HEK293 (cell line): ENCODE measurements around the gene FZD2.

ENCODE experiments used
- CTCF ChIA-PET: fragments of 350-600 bp; formaldehyde crosslinking; extraction: SDS; loops from one replicate; lab custom pipeline; 2021; ENCODE audit warnings: antibody characterized with exemption; lab: Yijun Ruan, JAX
- POLR2A ChIA-PET: fragments of 300-600 bp; formaldehyde crosslinking; extraction: SDS; loops from one replicate; lab custom pipeline; 2020; ENCODE audit warnings: antibody characterized with exemption, inconsistent platforms; lab: Yijun Ruan, JAX
- H3K27ac ChIP-seq: fragments of 200-500 bp; sonication (Bioruptor generic); 2 replicates; pipeline ENCODE4 v1.5.1; 2014; ENCODE audit warnings: low read depth, low read length, control low read depth, inconsistent platforms; ENCODE audit errors: extremely low read depth
- H3K36me3 ChIP-seq, 2 experiments: fragments of 200-500 bp in 1 of 2; sonication (Bioruptor generic) in 1 of 2; 1 replicate in 1 of 2; 2 replicates in 1 of 2; pipeline ENCODE4 v1.5.1; 2014 to 2017; ENCODE audit warnings: inconsistent platforms in 2 of 2, low read length in 2 of 2; ENCODE audit not compliant: control insufficient read depth in 2 of 2, insufficient read depth in 1 of 2
- H3K4me1 ChIP-seq: fragments of 200-500 bp; sonication (Bioruptor generic); 2 replicates; pipeline ENCODE4 v1.5.1; 2014; ENCODE audit warnings: mild to moderate bottlenecking, low read length, inconsistent platforms; ENCODE audit not compliant: control insufficient read depth, insufficient read depth
- H3K4me3 ChIP-seq: 2 replicates; pipeline ENCODE4 v1.5.1; 2011; ENCODE audit warnings: low read depth, mild to moderate bottlenecking, control low read depth, low read length, moderate library complexity
- H3K9me3 ChIP-seq: fragments of 200-500 bp; sonication (Bioruptor generic); 2 replicates; pipeline ENCODE4 v1.5.1; 2014; ENCODE audit warnings: low read depth, low read length, inconsistent platforms; ENCODE audit not compliant: control insufficient read depth, insufficient read depth
- GLI2 ChIP-seq: fragments of 450-650 bp; formaldehyde crosslinking; IDR thresholded peaks from 2 replicates; pipeline ENCODE4; 2017; ENCODE audit warnings: missing biosample characterization, missing genetic modification characterization, low read depth, borderline replicate concordance
- ZBTB8A ChIP-seq: fragments of 450-650 bp; formaldehyde crosslinking; IDR thresholded peaks from 2 replicates; pipeline ENCODE4 v1.5.1; 2016; ENCODE audit warnings: missing biosample characterization, missing genetic modification characterization
- ZNF140 ChIP-seq: fragments of 450-650 bp; formaldehyde crosslinking; IDR thresholded peaks from 2 replicates; pipeline ENCODE4 v1.5.1; 2016; ENCODE audit warnings: missing biosample characterization, missing genetic modification characterization
- ZNF274 ChIP-seq, 2 experiments: fragments of 200-500 bp in 1 of 2; fragments of 450-650 bp in 1 of 2; sonication (Bioruptor generic) in 1 of 2; formaldehyde crosslinking in 1 of 2; IDR thresholded peaks; 2 replicates each; pipeline versions ENCODE4 v1.5.1 to v1.6.1; 2014 to 2016; ENCODE audit warnings: borderline replicate concordance in 1 of 2, inconsistent platforms in 1 of 2, low read length in 1 of 2, missing biosample characterization in 1 of 2, missing genetic modification characterization in 1 of 2
- ZNF302 ChIP-seq: fragments of 450-650 bp; formaldehyde crosslinking; IDR thresholded peaks from 2 replicates; pipeline ENCODE4 v1.5.1; 2016; ENCODE audit warnings: missing biosample characterization, missing genetic modification characterization, low read depth
- ZNF394 ChIP-seq: fragments of 450-650 bp; formaldehyde crosslinking; IDR thresholded peaks from 2 replicates; pipeline ENCODE4 v1.5.1; 2016; ENCODE audit warnings: missing biosample characterization, missing genetic modification characterization, mild to moderate bottlenecking, moderate library complexity, borderline replicate concordance
- ZNF404 ChIP-seq: fragments of 450-650 bp; formaldehyde crosslinking; IDR thresholded peaks from 2 replicates; pipeline ENCODE4 v1.5.1; 2017; ENCODE audit warnings: missing biosample characterization, missing genetic modification characterization
- ZNF426 ChIP-seq: fragments of 450-650 bp; formaldehyde crosslinking; IDR thresholded peaks from 2 replicates; pipeline ENCODE4 v1.5.1; 2017; ENCODE audit warnings: missing biosample characterization, missing genetic modification characterization, mild to moderate bottlenecking, inconsistent platforms, moderate library complexity
- ZNF555 ChIP-seq: fragments of 450-650 bp; formaldehyde crosslinking; conservative IDR thresholded peaks from 2 replicates; pipeline ENCODE4 v1.5.1; 2017; ENCODE audit warnings: missing biosample characterization, mild to moderate bottlenecking, missing genetic modification characterization, inconsistent platforms
- ZNF629 ChIP-seq: fragments of 450-650 bp; formaldehyde crosslinking; IDR thresholded peaks from 2 replicates; pipeline ENCODE4 v1.5.1; 2017; ENCODE audit warnings: missing biosample characterization, missing genetic modification characterization
- ZNF654 ChIP-seq: fragments of 450-650 bp; formaldehyde crosslinking; IDR thresholded peaks from 2 replicates; pipeline ENCODE4 v1.5.1; 2016; ENCODE audit warnings: low read depth, missing biosample characterization, missing genetic modification characterization
- ZNF785 ChIP-seq: fragments of 450-650 bp; formaldehyde crosslinking; IDR thresholded peaks from 2 replicates; pipeline ENCODE4 v1.5.1; 2016; ENCODE audit warnings: missing biosample characterization, missing genetic modification characterization
- TF ChIP-seq, protein P1 (sequence below): fragments of 450-650 bp; formaldehyde crosslinking; IDR thresholded peaks from 2 replicates; pipeline ENCODE4; 2016; ENCODE audit warnings: missing biosample characterization, missing genetic modification characterization
- TF ChIP-seq, protein P2 (sequence below): fragments of 450-650 bp; formaldehyde crosslinking; conservative IDR thresholded peaks from 2 replicates; pipeline ENCODE4 v1.5.1; 2016; ENCODE audit warnings: low read depth, missing biosample characterization, missing genetic modification characterization
- TF ChIP-seq, protein P3 (sequence below): fragments of 450-650 bp; formaldehyde crosslinking; conservative IDR thresholded peaks from 2 replicates; pipeline ENCODE4 v1.5.1; 2016; ENCODE audit warnings: low read depth, missing biosample characterization, missing genetic modification characterization
- TF ChIP-seq, protein P4 (sequence below): fragments of 450-650 bp; formaldehyde crosslinking; IDR thresholded peaks from 2 replicates; pipeline ENCODE4 v1.5.1; 2016; ENCODE audit warnings: missing biosample characterization, missing genetic modification characterization

The FZD2 gene

DNA sequence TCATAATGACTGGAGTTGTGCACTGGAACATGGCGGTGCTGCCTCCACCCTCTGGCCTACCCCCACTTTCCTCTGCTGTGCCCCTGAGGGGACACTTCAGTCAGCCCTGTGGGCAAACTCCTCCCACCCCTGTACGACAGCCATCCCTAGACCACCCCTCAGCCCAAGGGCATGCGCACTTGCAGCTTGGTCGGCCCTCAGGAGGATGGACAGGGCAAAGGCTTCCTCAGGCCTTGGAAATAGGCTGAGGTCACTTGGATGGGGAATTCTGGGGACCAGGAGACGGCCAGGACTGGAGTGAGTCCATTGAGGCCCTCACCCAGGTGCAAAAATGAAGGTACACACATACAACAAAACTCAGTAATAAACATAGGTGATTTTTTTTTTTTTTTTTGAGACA is 41.0 kb downstream of the FZD2 start:
- POLR2A ChIA-PET, result interaction anchor here (1.4 kb wide), 1 partner anchor 11 kb away, joined by 6 read pairs; no protein-coding TSS in a partner anchor

DNA sequence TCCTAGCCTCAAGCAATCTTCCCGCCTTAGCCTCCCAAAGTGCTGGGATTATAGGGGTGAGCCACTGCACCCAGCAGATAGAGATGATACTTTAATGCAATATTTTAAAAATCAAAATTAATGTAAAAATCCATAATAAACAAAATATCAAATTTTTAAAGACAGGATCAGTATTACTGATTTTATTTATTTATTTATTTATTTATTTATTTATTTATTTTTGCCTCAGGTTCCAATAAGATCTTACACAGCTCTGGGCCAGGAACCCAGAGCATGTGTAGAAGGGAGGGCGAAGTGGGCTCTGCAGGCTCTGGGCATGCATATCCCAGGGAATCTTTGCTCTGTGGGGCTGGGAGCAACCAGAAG is 41.6 kb downstream of the FZD2 start:
- Histone ChIP-seq H3K9me3 (no peaks in the 10 kb centered on the region), H3K4me3 (no peak overlapping the region), H3K36me3 (no peaks in the 10 kb centered on the region), H3K4me1 (0 out of 2 replicates have a peak, but pooled peaks cover 9% of the 10 kb centered on the region), H3K27ac (no peak overlapping the region)
- CTCF ChIA-PET, result interaction anchor here (0.6 to 1.6 kb wide), 3 partner anchors 11 to 1354 kb away, joined by 4 to 5 read pairs (median 4); no protein-coding TSS in a partner anchor
- POLR2A ChIA-PET, result interaction anchor here (1.0 to 1.4 kb wide), 2 partner anchors 12 to 42 kb away, joined by 5 to 6 read pairs; partner anchors contain the start of gene FZD2
- TF ChIP-seq GLI2 (tag by site-specific recombination) (no peak), ZBTB8A (tag by site-specific recombination) (peak; percentile 49; the same call in 1 of the 2 replicates), ZNF140 (tag by site-specific recombination) (peak; percentile 38; the same call in 1 of the 2 replicates), ZNF394 (tag by site-specific recombination) (peak; percentile 90; the same call in 1 of the 2 replicates), ZNF785 (tag by site-specific recombination) (no peak), ZNF629 (0 out of 2 replicates have a peak, but pooled peaks have one; percentile 28), ZNF274 (IDR thresholded peaks at IDR 0.05; ENCODE audit: low read length) (no peak), ZNF274 (tag by site-specific recombination; IDR thresholded peaks at IDR 0.05; ENCODE audit: borderline replicate concordance) (no peak), ZNF555 (tag by site-specific recombination) (peak; percentile 50), ZNF426 (tag by site-specific recombination) (peak; percentile 69), ZNF404 (0 out of 2 replicates have a peak, but pooled peaks have one; percentile 21), ZNF302 (no peak), ZNF654 (peak; percentile 16; the same call in 1 of the 2 replicates)
- TF ChIP-seq, protein P1, sequence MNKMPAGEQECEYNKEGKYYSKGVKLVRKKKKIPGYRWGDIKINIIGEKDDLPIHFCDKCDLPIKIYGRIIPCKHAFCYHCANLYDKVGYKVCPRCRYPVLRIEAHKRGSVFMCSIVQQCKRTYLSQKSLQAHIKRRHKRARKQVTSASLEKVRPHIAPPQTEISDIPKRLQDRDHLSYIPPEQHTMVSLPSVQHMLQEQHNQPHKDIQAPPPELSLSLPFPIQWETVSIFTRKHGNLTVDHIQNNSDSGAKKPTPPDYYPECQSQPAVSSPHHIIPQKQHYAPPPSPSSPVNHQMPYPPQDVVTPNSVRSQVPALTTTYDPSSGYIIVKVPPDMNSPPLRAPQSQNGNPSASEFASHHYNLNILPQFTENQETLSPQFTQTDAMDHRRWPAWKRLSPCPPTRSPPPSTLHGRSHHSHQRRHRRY (tag by site-specific recombination), result no peak
- TF ChIP-seq, protein P2, sequence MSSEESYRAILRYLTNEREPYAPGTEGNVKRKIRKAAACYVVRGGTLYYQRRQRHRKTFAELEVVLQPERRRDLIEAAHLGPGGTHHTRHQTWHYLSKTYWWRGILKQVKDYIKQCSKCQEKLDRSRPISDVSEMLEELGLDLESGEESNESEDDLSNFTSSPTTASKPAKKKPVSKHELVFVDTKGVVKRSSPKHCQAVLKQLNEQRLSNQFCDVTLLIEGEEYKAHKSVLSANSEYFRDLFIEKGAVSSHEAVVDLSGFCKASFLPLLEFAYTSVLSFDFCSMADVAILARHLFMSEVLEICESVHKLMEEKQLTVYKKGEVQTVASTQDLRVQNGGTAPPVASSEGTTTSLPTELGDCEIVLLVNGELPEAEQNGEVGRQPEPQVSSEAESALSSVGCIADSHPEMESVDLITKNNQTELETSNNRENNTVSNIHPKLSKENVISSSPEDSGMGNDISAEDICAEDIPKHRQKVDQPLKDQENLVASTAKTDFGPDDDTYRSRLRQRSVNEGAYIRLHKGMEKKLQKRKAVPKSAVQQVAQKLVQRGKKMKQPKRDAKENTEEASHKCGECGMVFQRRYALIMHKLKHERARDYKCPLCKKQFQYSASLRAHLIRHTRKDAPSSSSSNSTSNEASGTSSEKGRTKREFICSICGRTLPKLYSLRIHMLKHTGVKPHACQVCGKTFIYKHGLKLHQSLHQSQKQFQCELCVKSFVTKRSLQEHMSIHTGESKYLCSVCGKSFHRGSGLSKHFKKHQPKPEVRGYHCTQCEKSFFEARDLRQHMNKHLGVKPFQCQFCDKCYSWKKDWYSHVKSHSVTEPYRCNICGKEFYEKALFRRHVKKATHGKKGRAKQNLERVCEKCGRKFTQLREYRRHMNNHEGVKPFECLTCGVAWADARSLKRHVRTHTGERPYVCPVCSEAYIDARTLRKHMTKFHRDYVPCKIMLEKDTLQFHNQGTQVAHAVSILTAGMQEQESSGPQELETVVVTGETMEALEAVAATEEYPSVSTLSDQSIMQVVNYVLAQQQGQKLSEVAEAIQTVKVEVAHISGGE (tag by site-specific recombination), result peak; percentile 61
- TF ChIP-seq, protein P3, sequence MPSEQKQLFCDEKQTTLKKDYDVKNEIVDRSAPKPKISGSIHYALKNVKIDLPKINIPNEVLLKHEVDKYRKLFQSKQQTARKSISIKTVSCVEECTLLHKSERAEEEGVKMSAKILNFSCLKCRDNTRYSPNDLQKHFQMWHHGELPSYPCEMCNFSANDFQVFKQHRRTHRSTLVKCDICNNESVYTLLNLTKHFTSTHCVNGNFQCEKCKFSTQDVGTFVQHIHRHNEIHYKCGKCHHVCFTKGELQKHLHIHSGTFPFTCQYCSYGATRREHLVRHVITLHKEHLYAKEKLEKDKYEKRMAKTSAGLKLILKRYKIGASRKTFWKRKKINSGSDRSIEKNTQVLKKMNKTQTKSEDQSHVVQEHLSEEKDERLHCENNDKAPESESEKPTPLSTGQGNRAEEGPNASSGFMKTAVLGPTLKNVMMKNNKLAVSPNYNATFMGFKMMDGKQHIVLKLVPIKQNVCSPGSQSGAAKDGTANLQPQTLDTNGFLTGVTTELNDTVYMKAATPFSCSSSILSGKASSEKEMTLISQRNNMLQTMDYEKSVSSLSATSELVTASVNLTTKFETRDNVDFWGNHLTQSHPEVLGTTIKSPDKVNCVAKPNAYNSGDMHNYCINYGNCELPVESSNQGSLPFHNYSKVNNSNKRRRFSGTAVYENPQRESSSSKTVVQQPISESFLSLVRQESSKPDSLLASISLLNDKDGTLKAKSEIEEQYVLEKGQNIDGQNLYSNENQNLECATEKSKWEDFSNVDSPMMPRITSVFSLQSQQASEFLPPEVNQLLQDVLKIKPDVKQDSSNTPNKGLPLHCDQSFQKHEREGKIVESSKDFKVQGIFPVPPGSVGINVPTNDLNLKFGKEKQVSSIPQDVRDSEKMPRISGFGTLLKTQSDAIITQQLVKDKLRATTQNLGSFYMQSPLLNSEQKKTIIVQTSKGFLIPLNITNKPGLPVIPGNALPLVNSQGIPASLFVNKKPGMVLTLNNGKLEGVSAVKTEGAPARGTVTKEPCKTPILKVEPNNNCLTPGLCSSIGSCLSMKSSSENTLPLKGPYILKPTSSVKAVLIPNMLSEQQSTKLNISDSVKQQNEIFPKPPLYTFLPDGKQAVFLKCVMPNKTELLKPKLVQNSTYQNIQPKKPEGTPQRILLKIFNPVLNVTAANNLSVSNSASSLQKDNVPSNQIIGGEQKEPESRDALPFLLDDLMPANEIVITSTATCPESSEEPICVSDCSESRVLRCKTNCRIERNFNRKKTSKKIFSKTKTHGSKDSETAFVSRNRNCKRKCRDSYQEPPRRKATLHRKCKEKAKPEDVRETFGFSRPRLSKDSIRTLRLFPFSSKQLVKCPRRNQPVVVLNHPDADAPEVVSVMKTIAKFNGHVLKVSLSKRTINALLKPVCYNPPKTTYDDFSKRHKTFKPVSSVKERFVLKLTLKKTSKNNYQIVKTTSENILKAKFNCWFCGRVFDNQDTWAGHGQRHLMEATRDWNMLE (tag by site-specific recombination), result peak; percentile 82

More for the DNA sequence above, 41.0 kb downstream of the FZD2 start:
- Histone ChIP-seq H3K4me1 (0 out of 2 replicates have a peak, but pooled peaks cover 9% of the 10 kb centered on the region), H3K4me3 (no peak overlapping the region), H3K27ac (no peak overlapping the region), H3K36me3 (no peaks in the 10 kb centered on the region), H3K9me3 (no peaks in the 10 kb centered on the region)
- CTCF ChIA-PET, result interaction anchor here (0.6 to 1.6 kb wide), 2 partner anchors 11 to 68 kb away, joined by 4 to 5 read pairs; no protein-coding TSS in a partner anchor
- TF ChIP-seq, protein P4, sequence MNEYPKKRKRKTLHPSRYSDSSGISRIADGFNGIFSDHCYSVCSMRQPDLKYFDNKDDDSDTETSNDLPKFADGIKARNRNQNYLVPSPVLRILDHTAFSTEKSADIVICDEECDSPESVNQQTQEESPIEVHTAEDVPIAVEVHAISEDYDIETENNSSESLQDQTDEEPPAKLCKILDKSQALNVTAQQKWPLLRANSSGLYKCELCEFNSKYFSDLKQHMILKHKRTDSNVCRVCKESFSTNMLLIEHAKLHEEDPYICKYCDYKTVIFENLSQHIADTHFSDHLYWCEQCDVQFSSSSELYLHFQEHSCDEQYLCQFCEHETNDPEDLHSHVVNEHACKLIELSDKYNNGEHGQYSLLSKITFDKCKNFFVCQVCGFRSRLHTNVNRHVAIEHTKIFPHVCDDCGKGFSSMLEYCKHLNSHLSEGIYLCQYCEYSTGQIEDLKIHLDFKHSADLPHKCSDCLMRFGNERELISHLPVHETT (tag by site-specific recombination), result no peak
